ENCODE results near the gene BCL11B. TPM values are rescaled to one million over a fixed set of nuclear protein-coding genes. Genes with fewer than 3 reads are reported as not detected.
A peak's percentile ranks its signal among the peaks of the same experiment; 100 is the strongest.

Gene BCL11B
- total RNA-seq, 1 experiment from 2014 or later: 0.05 TPM

GRCh38 chr14:99267837-99268781 lies 3.9 kb downstream of the BCL11B start:
- H3K9me3 ChIP-seq: no peaks in the 10 kb centered on the region
- TF ChIP-seq CTCF (IDR thresholded peaks at IDR 0.05; ENCODE audit: insufficient read depth in 1 of 2, low read depth in 1 of 2, low read length in 1 of 2, severe bottlenecking in 1 of 2, unreplicated experiment in 1 of 2): no peak
- H3K9me3 Mint-ChIP-seq (ENCODE audit: unreplicated experiment): no peaks in the 10 kb centered on the region
- no peaks in the 10 kb centered on the region for H3K36me3 ChIP-seq (ENCODE audit: control insufficient read depth, insufficient read depth, low read length)
- H3K27me3 ChIP-seq (replicated peaks; ENCODE audit: control insufficient read depth, insufficient read depth, low read length): peaks cover 5% of the 10 kb centered on the region
- intact Hi-C loops (cut with micrococcal nuclease; ENCODE audit: unreplicated experiment): loop anchor here (5.0 kb wide), 1 partner anchor 66 kb away; no protein-coding TSS in a partner anchor
- ChIA-PET POLR2A (no interaction called here), CTCF (interaction anchor here (0.6 kb wide), 2 partner anchors 75 to 204 kb away, joined by 3 to 5 read pairs; no protein-coding TSS in a partner anchor)
- BruUV-seq (replicated peaks): no TSS peak
- no peaks in the 10 kb centered on the region for H3K36me3 Mint-ChIP-seq (ENCODE audit: insufficient read depth, unreplicated experiment)
- no peak overlapping the region for H3K27ac Mint-ChIP-seq (ENCODE audit: unreplicated experiment)
- no peak overlapping the region for H3K4me3 Mint-ChIP-seq (ENCODE audit: unreplicated experiment)
- H3K4me3 ChIP-seq (ENCODE audit: low read depth, low read length): no peak overlapping the region
- H3K27me3 Mint-ChIP-seq (ENCODE audit: insufficient read depth, unreplicated experiment): peaks cover 46% of the 10 kb centered on the region
- peaks cover 12% of the 10 kb centered on the region for H3K4me1 Mint-ChIP-seq (ENCODE audit: low read depth, unreplicated experiment)
- H3K4me1 ChIP-seq: peaks cover 9% of the 10 kb centered on the region
- peak in 1 of 2 experiments; percentile 15 for DNase-seq

GRCh38 chr14:99267381-99267780 lies 4.6 kb downstream of the BCL11B start:
- Mint-ChIP-seq H3K9me3 (ENCODE audit: unreplicated experiment) (no peaks in the 10 kb centered on the region), H3K27ac (ENCODE audit: unreplicated experiment) (no peak overlapping the region), H3K4me1 (ENCODE audit: low read depth, unreplicated experiment) (peaks cover 12% of the 10 kb centered on the region), H3K27me3 (ENCODE audit: insufficient read depth, unreplicated experiment) (peaks cover 46% of the 10 kb centered on the region), H3K4me3 (ENCODE audit: unreplicated experiment) (no peak overlapping the region), H3K36me3 (ENCODE audit: insufficient read depth, unreplicated experiment) (no peaks in the 10 kb centered on the region)
- Histone ChIP-seq H3K36me3 (ENCODE audit: control insufficient read depth, insufficient read depth, low read length) (no peaks in the 10 kb centered on the region), H3K4me3 (ENCODE audit: low read depth, low read length) (no peak overlapping the region), H3K4me1 (peaks cover 2% of the 10 kb centered on the region), H3K27me3 (replicated peaks; ENCODE audit: control insufficient read depth, insufficient read depth, low read length) (peaks cover 5% of the 10 kb centered on the region), H3K9me3 (no peaks in the 10 kb centered on the region)
- BruUV-seq (replicated peaks): no TSS peak
- ChIA-PET POLR2A (no interaction called here), CTCF (interaction anchor here (0.6 kb wide), 4 partner anchors 39 to 203 kb away, joined by 3 to 7 read pairs (median 4); no protein-coding TSS in a partner anchor)
- intact Hi-C loops (cut with micrococcal nuclease; ENCODE audit: unreplicated experiment): loop anchor here (5.0 kb wide), 1 partner anchor 65 kb away; no protein-coding TSS in a partner anchor
- no peak for DNase-seq
- TF ChIP-seq CTCF (IDR thresholded peaks at IDR 0.05; ENCODE audit: insufficient read depth in 1 of 2, low read depth in 1 of 2, low read length in 1 of 2, severe bottlenecking in 1 of 2, unreplicated experiment in 1 of 2): no peak
